Measurements from ENCODE around the gene ST14.

Gene ST14

GRCh38 chr11:130137999-130138398 lies 21.6 kb upstream of the ST14 start:
- H2BK15ac ChIP-seq (replicated peaks; ENCODE audit: low read depth), result no peak overlapping the region
- no peak overlapping the region for H3K56ac ChIP-seq (ENCODE audit: low read length)
- H3K27me3 ChIP-seq (ENCODE audit: insufficient read depth, low read length, poor library complexity), result no peaks in the 10 kb centered on the region
- H3K4me3 ChIP-seq (ENCODE audit: low read length), result no peak overlapping the region
- no CpG with 5 or more reads among the region's 9 CpGs for WGBS (ENCODE audit: extremely low coverage, insufficient coverage, low lambda C conversion rate)
- no peak overlapping the region for H3K4ac ChIP-seq (ENCODE audit: low read depth, low read length)
- H3K4me2 ChIP-seq (ENCODE audit: low read length), result no peak overlapping the region
- no peak overlapping the region for H2BK5ac ChIP-seq (ENCODE audit: low read length)
- H4K5ac ChIP-seq (ENCODE audit: low read length), result no peak overlapping the region
- no peak for DNase-seq
- H3K79me2 ChIP-seq (ENCODE audit: control insufficient read depth, insufficient read depth, low read length), result no peaks in the 10 kb centered on the region
- no peak overlapping the region for H3K23ac ChIP-seq (ENCODE audit: low read length)
- no peak overlapping the region for H3K27ac ChIP-seq (ENCODE audit: low read depth, low read length)
- no peak overlapping the region for H2BK120ac ChIP-seq (ENCODE audit: low read depth, low read length)
- peaks cover 4% of the 10 kb centered on the region for H3K79me1 ChIP-seq (ENCODE audit: low read length)
- H3K18ac ChIP-seq (ENCODE audit: low read length), result no peak overlapping the region
- H3K36me3 ChIP-seq (ENCODE audit: control insufficient read depth, insufficient read depth, low read length), result peaks cover 17% of the 10 kb centered on the region
- H3K4me1 ChIP-seq (ENCODE audit: control insufficient read depth, low read depth, low read length), result no peaks in the 10 kb centered on the region
- H4K8ac ChIP-seq (ENCODE audit: low read depth, low read length), result no peak overlapping the region
- no peak overlapping the region for H3K9ac ChIP-seq (ENCODE audit: low read length)
- no peak overlapping the region for H2AK5ac ChIP-seq (ENCODE audit: low read length)

GRCh38 chr11:130139401-130139800 lies 20.2 kb upstream of the ST14 start:
- Histone ChIP-seq H3K79me2 (ENCODE audit: control insufficient read depth, insufficient read depth, low read length) (no peaks in the 10 kb centered on the region), H3K4me3 (ENCODE audit: low read length) (no peak overlapping the region), H3K4me1 (ENCODE audit: control insufficient read depth, low read depth, low read length) (no peaks in the 10 kb centered on the region), H3K56ac (ENCODE audit: low read length) (no peak overlapping the region), H3K23ac (ENCODE audit: low read length) (no peak overlapping the region), H3K36me3 (ENCODE audit: control insufficient read depth, insufficient read depth, low read length) (peaks cover 12% of the 10 kb centered on the region), H4K5ac (ENCODE audit: low read length) (no peak overlapping the region), H2BK15ac (replicated peaks; ENCODE audit: low read depth) (no peak overlapping the region), H3K4ac (ENCODE audit: low read depth, low read length) (no peak overlapping the region), H3K79me1 (ENCODE audit: low read length) (no peaks in the 10 kb centered on the region), H3K9ac (ENCODE audit: low read length) (no peak overlapping the region), H3K18ac (ENCODE audit: low read length) (no peak overlapping the region), H3K4me2 (ENCODE audit: low read length) (no peak overlapping the region), H4K8ac (ENCODE audit: low read depth, low read length) (no peak overlapping the region), H2AK5ac (ENCODE audit: low read length) (no peak overlapping the region), H2BK120ac (ENCODE audit: low read depth, low read length) (no peak overlapping the region), H3K27me3 (ENCODE audit: insufficient read depth, low read length, poor library complexity) (no peaks in the 10 kb centered on the region), H2BK5ac (ENCODE audit: low read length) (no peak overlapping the region), H3K27ac (ENCODE audit: low read depth, low read length) (no peak overlapping the region)
- no CpG with 5 or more reads among the region's 13 CpGs for WGBS (ENCODE audit: extremely low coverage, insufficient coverage, low lambda C conversion rate)
- DNase-seq, result no peak

- no peak for DNase-seq
- no peak overlapping the region for H3K9ac ChIP-seq (ENCODE audit: low read length)
- no peaks in the 10 kb centered on the region for H3K4me1 ChIP-seq (ENCODE audit: control insufficient read depth, low read depth, low read length)
- no peak overlapping the region for H2BK120ac ChIP-seq (ENCODE audit: low read depth, low read length)
- H4K8ac ChIP-seq (ENCODE audit: low read depth, low read length), result no peak overlapping the region
- H3K4me2 ChIP-seq (ENCODE audit: low read length), result no peak overlapping the region
- no peak overlapping the region for H2AK5ac ChIP-seq (ENCODE audit: low read length)
- no CpG with 5 or more reads among the region's 19 CpGs for WGBS (ENCODE audit: extremely low coverage, insufficient coverage, low lambda C conversion rate)
- no peak overlapping the region for H2BK5ac ChIP-seq (ENCODE audit: low read length)
- no peaks in the 10 kb centered on the region for H3K27me3 ChIP-seq (ENCODE audit: insufficient read depth, low read length, poor library complexity)
- no peak overlapping the region for H3K4ac ChIP-seq (ENCODE audit: low read depth, low read length)
- H3K56ac ChIP-seq (ENCODE audit: low read length), result no peak overlapping the region
- H3K4me3 ChIP-seq (ENCODE audit: low read length), result no peak overlapping the region
- no peak overlapping the region for H2BK15ac ChIP-seq (replicated peaks; ENCODE audit: low read depth)
- H3K79me1 ChIP-seq (ENCODE audit: low read length), result no peaks in the 10 kb centered on the region
- H4K5ac ChIP-seq (ENCODE audit: low read length), result no peak overlapping the region
- H3K27ac ChIP-seq (ENCODE audit: low read depth, low read length), result no peak overlapping the region
- peaks cover 12% of the 10 kb centered on the region for H3K36me3 ChIP-seq (ENCODE audit: control insufficient read depth, insufficient read depth, low read length)
- H3K79me2 ChIP-seq (ENCODE audit: control insufficient read depth, insufficient read depth, low read length), result no peaks in the 10 kb centered on the region
- no peak overlapping the region for H3K18ac ChIP-seq (ENCODE audit: low read length)
- H3K23ac ChIP-seq (ENCODE audit: low read length), result no peak overlapping the region
These were observed 17.8 kb upstream of the ST14 start for GRCh38 chr11:130141561-130142341.

- no CpG with 5 or more reads among the region's 10 CpGs for WGBS (ENCODE audit: extremely low coverage, insufficient coverage, low lambda C conversion rate)
- H3K27ac ChIP-seq (ENCODE audit: low read depth, low read length), result no peak overlapping the region
- H3K23ac ChIP-seq (ENCODE audit: low read length), result no peak overlapping the region
These were observed 15.4 kb upstream of the ST14 start for GRCh38 chr11:130144141-130144540.

GRCh38 chr11:130144861-130145281 lies 14.7 kb upstream of the ST14 start:
- Histone ChIP-seq H3K4ac (ENCODE audit: low read depth, low read length) (no peak overlapping the region), H3K4me2 (ENCODE audit: low read length) (no peak overlapping the region), H3K4me3 (ENCODE audit: low read length) (no peak overlapping the region), H3K27ac (ENCODE audit: low read depth, low read length) (no peak overlapping the region), H2AK5ac (ENCODE audit: low read length) (no peak overlapping the region), H3K27me3 (ENCODE audit: insufficient read depth, low read length, poor library complexity) (no peaks in the 10 kb centered on the region), H2BK15ac (replicated peaks; ENCODE audit: low read depth) (no peak overlapping the region), H3K18ac (ENCODE audit: low read length) (no peak overlapping the region), H4K8ac (ENCODE audit: low read depth, low read length) (no peak overlapping the region), H3K36me3 (ENCODE audit: control insufficient read depth, insufficient read depth, low read length) (peaks cover 12% of the 10 kb centered on the region), H2BK120ac (ENCODE audit: low read depth, low read length) (no peak overlapping the region), H3K9ac (ENCODE audit: low read length) (no peak overlapping the region), H2BK5ac (ENCODE audit: low read length) (no peak overlapping the region), H3K79me2 (ENCODE audit: control insufficient read depth, insufficient read depth, low read length) (no peaks in the 10 kb centered on the region), H3K56ac (ENCODE audit: low read length) (no peak overlapping the region), H3K4me1 (ENCODE audit: control insufficient read depth, low read depth, low read length) (no peaks in the 10 kb centered on the region), H4K5ac (ENCODE audit: low read length) (no peak overlapping the region), H3K79me1 (ENCODE audit: low read length) (no peaks in the 10 kb centered on the region), H3K23ac (ENCODE audit: low read length) (no peak overlapping the region)
- peak; percentile 86 for DNase-seq
- no CpG with 5 or more reads among the region's 7 CpGs for WGBS (ENCODE audit: extremely low coverage, insufficient coverage, low lambda C conversion rate)

More at GRCh38 chr11:130144141-130144540, 15.4 kb upstream of the ST14 start:
- H3K4me3 ChIP-seq (ENCODE audit: low read length), result no peak overlapping the region
- DNase-seq, result no peak
- no peak overlapping the region for H2BK5ac ChIP-seq (ENCODE audit: low read length)
- no peak overlapping the region for H3K9ac ChIP-seq (ENCODE audit: low read length)
- no peak overlapping the region for H2BK120ac ChIP-seq (ENCODE audit: low read depth, low read length)
- no peak overlapping the region for H4K8ac ChIP-seq (ENCODE audit: low read depth, low read length)
- no peak overlapping the region for H3K4ac ChIP-seq (ENCODE audit: low read depth, low read length)
- no peak overlapping the region for H2BK15ac ChIP-seq (replicated peaks; ENCODE audit: low read depth)
- H3K4me1 ChIP-seq (ENCODE audit: control insufficient read depth, low read depth, low read length), result no peaks in the 10 kb centered on the region
- H3K79me1 ChIP-seq (ENCODE audit: low read length), result no peaks in the 10 kb centered on the region
- no peak overlapping the region for H3K18ac ChIP-seq (ENCODE audit: low read length)
- H3K79me2 ChIP-seq (ENCODE audit: control insufficient read depth, insufficient read depth, low read length), result no peaks in the 10 kb centered on the region
- H4K5ac ChIP-seq (ENCODE audit: low read length), result no peak overlapping the region
- no peaks in the 10 kb centered on the region for H3K27me3 ChIP-seq (ENCODE audit: insufficient read depth, low read length, poor library complexity)
- no peak overlapping the region for H3K4me2 ChIP-seq (ENCODE audit: low read length)
- H2AK5ac ChIP-seq (ENCODE audit: low read length), result no peak overlapping the region
- no peak overlapping the region for H3K56ac ChIP-seq (ENCODE audit: low read length)
- H3K36me3 ChIP-seq (ENCODE audit: control insufficient read depth, insufficient read depth, low read length), result peaks cover 12% of the 10 kb centered on the region
